Measurements from ENCODE around the gene HDLBP. TPM values are rescaled to one million over a fixed set of nuclear protein-coding genes. Genes with fewer than 3 reads are reported as not detected.

HDLBP gene
- total RNA-seq, 1 donor from 2014 or later: 989 TPM

GRCh38 chr2:241189856-241190201, 125.6 kb downstream of the HDLBP start:
- no peaks in the 10 kb centered on the region for H3K27me3 Mint-ChIP-seq (ENCODE audit: low read depth)
- H3K9me3 Mint-ChIP-seq (ENCODE audit: low read depth): no peaks in the 10 kb centered on the region
- no peak overlapping the region for H3K4me3 Mint-ChIP-seq (ENCODE audit: unreplicated experiment)
- H3K4me1 Mint-ChIP-seq (ENCODE audit: low read depth): no peaks in the 10 kb centered on the region
- no peaks in the 10 kb centered on the region for H3K36me3 Mint-ChIP-seq (ENCODE audit: low read depth)
- DNase-seq (ENCODE audit: low spot score): peak; percentile 90
- H3K27ac Mint-ChIP-seq (ENCODE audit: unreplicated experiment): no peak overlapping the region
- TF ChIP-seq CTCF (IDR thresholded peaks at IDR 0.05): no peak

GRCh38 chr2:241189093-241189855, 126.2 kb downstream of the HDLBP start:
- H3K4me1 Mint-ChIP-seq (ENCODE audit: low read depth): no peaks in the 10 kb centered on the region
- H3K36me3 Mint-ChIP-seq (ENCODE audit: low read depth): no peaks in the 10 kb centered on the region
- H3K27ac Mint-ChIP-seq (ENCODE audit: unreplicated experiment): no peak overlapping the region
- no peak overlapping the region for H3K4me3 Mint-ChIP-seq (ENCODE audit: unreplicated experiment)
- peak; percentile 81 for DNase-seq (ENCODE audit: low spot score)
- no peak for TF ChIP-seq CTCF (IDR thresholded peaks at IDR 0.05)
- H3K9me3 Mint-ChIP-seq (ENCODE audit: low read depth): no peaks in the 10 kb centered on the region
- no peaks in the 10 kb centered on the region for H3K27me3 Mint-ChIP-seq (ENCODE audit: low read depth)

- TF ChIP-seq CTCF (IDR thresholded peaks at IDR 0.05): no peak
- Mint-ChIP-seq H3K27me3 (ENCODE audit: low read depth) (no peaks in the 10 kb centered on the region), H3K9me3 (ENCODE audit: low read depth) (no peaks in the 10 kb centered on the region), H3K36me3 (ENCODE audit: low read depth) (no peaks in the 10 kb centered on the region), H3K4me1 (ENCODE audit: low read depth) (no peaks in the 10 kb centered on the region), H3K4me3 (ENCODE audit: unreplicated experiment) (no peak within 1 kb of the TSS), H3K27ac (ENCODE audit: unreplicated experiment) (no peak within 1 kb of the TSS)
- DNase-seq (ENCODE audit: low spot score): peak; percentile 89
These were observed 126.9 kb downstream of the HDLBP start, which contains the start of gene ANO7 for GRCh38 chr2:241188361-241189092. Gene ANO7 (plus strand): TSS chr2:241188677. CDS start chr2:241190064, 1,387 bp downstream.

GRCh38 chr2:241187918-241188234, 127.6 kb downstream of the HDLBP start:
- no peaks in the 10 kb centered on the region for H3K36me3 Mint-ChIP-seq (ENCODE audit: low read depth)
- no peaks in the 10 kb centered on the region for H3K27me3 Mint-ChIP-seq (ENCODE audit: low read depth)
- H3K9me3 Mint-ChIP-seq (ENCODE audit: low read depth): no peaks in the 10 kb centered on the region
- no peak for TF ChIP-seq CTCF (IDR thresholded peaks at IDR 0.05)
- no peak overlapping the region for H3K27ac Mint-ChIP-seq (ENCODE audit: unreplicated experiment)
- no peak overlapping the region for H3K4me3 Mint-ChIP-seq (ENCODE audit: unreplicated experiment)
- no peaks in the 10 kb centered on the region for H3K4me1 Mint-ChIP-seq (ENCODE audit: low read depth)
- DNase-seq (ENCODE audit: low spot score): no peak

- no peak overlapping the region for H3K4me3 Mint-ChIP-seq (ENCODE audit: unreplicated experiment)
- no peaks in the 10 kb centered on the region for H3K36me3 Mint-ChIP-seq (ENCODE audit: low read depth)
- H3K27ac Mint-ChIP-seq (ENCODE audit: unreplicated experiment): no peak overlapping the region
- no peaks in the 10 kb centered on the region for H3K27me3 Mint-ChIP-seq (ENCODE audit: low read depth)
- H3K4me1 Mint-ChIP-seq (ENCODE audit: low read depth): no peaks in the 10 kb centered on the region
- peak; percentile 86 for DNase-seq (ENCODE audit: low spot score)
- H3K9me3 Mint-ChIP-seq (ENCODE audit: low read depth): no peaks in the 10 kb centered on the region
- no peak for TF ChIP-seq CTCF (IDR thresholded peaks at IDR 0.05)
These were observed 128.2 kb downstream of the HDLBP start for GRCh38 chr2:241187101-241187917.

Measured in chondrocyte (in vitro differentiated cells).